Stimulated activated CD4-positive, alpha-beta T cell treated with anti-CD3 and anti-CD28 coated beads, Interleukin-4, amount 100 ng/mL, for 24 hours (primary cell): ENCODE measurements around the gene LRP1B.

Experiments used
- DNase-seq: peaks from one replicate; pipeline ENCODE4 v3.0.0-alpha.2; 2020

Gene LRP1B

GRCh38 chr2:141557329-141558095 lies 573.3 kb downstream of the LRP1B start:
- no peak for DNase-seq

- DNase-seq = no peak
Measured at GRCh38 chr2:141555876-141556470, 574.8 kb downstream of the LRP1B start.

DNA sequence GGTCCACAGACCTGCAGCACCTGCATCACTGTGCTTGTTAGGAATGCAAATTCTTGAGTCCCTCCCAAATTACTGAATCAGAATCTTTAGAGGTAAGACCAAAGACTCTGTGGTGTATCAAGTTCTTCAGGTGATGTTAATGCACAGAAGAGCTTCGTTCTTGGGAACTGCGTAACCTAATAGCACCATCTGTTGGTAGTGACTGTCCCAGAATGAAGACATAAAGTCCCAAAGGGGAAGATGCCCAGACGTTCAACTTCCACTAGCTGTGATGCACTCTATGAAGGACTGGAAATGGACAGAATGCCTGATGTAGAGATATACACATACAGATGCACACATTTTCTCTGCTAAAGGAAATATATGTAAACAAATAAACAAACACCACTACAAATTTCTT lies 576.0 kb downstream of the LRP1B start:
- no peak for DNase-seq

- no peak for DNase-seq
Measured at GRCh38 chr2:141534666-141535362, 596.0 kb downstream of the LRP1B start.

GRCh38 chr2:141529659-141530058 lies 601.2 kb downstream of the LRP1B start:
- no peak for DNase-seq

- no peak for DNase-seq
Measured at GRCh38 chr2:141528990-141529389, 601.8 kb downstream of the LRP1B start.

- no peak for DNase-seq
Measured at GRCh38 chr2:141526760-141527159, 604.1 kb downstream of the LRP1B start.

DNA sequence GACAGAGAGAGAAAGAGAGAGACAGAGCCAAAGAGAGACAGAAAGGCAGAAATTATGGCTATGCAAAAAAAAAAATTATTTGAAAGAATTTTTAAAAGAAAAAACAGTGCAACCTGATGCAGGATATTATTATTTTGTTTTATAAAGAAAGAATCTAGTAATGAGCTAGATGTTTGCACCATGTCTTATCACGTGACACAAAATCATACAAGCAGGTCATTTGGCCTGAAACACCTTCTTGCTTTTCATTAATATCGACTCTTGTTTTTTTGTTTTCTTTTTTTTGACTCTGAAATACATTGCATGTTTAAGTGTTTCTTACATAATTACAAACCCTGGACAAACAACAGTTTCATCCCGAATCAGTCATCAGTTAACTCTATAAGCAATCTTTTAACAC lies 606.0 kb downstream of the LRP1B start:
- no peak for DNase-seq

- no peak for DNase-seq
Measured at GRCh38 chr2:141523199-141523598, 607.6 kb downstream of the LRP1B start.

- no peak for DNase-seq
Measured at GRCh38 chr2:141522702-141523101, 608.1 kb downstream of the LRP1B start.

- no peak for DNase-seq
Measured at GRCh38 chr2:141522048-141522447, 608.8 kb downstream of the LRP1B start.

GRCh38 chr2:141519906-141520305 lies 610.9 kb downstream of the LRP1B start:
- no peak for DNase-seq

DNA sequence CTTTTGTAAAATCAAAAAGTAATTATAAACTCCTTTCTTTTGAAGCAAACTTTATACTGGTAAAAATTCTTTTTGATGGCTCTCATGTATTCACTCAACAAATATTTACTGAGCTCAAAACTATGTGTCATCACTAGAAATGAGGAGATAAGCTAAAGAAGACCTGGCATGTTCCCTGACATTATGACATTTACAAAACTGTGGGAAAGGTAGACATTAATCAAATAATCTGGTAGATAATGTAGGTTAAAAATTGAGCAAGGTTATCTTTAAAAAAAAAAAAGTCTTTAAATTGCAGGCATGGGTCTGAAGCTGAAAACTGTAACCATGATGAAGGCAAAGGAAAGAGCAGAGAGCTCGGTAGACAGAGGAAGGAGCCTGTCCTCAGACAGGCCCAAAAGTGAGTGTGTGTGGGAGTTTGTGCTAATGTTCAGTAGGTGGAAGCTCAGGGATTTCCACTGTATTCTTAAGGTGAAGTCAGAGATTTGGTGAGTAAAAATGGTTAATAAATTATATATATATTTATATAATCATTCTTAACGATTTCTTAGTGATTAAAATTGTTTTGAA lies 612.9 kb downstream of the LRP1B start:
- DNase-seq = no peak

GRCh38 chr2:141517180-141517851 lies 613.5 kb downstream of the LRP1B start:
- DNase-seq = no peak

GRCh38 chr2:141515931-141516330 lies 614.9 kb downstream of the LRP1B start:
- no peak for DNase-seq

- no peak for DNase-seq
Measured at GRCh38 chr2:141513853-141514252, 617.0 kb downstream of the LRP1B start.

- no peak for DNase-seq
Measured at GRCh38 chr2:141508806-141509595, 621.8 kb downstream of the LRP1B start.

DNA sequence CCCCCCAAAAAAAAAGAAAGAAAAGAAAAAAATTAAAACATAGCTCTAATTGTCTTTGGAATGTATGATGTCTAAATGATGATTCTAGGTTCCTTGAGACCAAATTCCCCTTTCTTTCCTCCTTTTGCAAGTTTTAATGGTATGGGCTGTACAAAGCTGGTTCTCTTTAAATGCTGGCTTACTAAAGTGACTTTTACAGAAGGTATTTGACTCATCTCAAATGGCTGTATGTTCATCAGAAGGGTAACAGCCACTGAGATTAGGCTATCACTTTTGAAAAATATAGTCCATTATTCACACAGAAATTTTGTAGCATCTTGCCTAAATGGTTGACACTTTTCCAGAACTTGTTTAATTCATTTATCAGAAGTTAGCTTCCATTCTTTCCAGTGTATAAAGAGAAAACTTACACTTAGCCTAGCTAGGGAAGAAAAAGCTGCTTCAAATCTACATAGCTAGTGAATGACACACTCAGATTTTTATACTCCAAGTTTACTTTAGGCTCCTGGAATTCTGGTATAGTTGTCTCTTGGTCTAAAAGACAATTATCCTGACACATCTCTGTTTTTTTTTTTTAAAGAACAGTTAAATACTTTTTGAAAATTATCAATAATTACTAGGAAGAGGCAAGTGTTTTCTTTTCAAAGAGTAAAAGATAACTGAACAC lies 622.6 kb downstream of the LRP1B start:
- DNase-seq = no peak

GRCh38 chr2:141506135-141506534 lies 624.7 kb downstream of the LRP1B start:
- DNase-seq = no peak

- DNase-seq = no peak
Measured at GRCh38 chr2:141501752-141502151, 629.1 kb downstream of the LRP1B start.

DNA sequence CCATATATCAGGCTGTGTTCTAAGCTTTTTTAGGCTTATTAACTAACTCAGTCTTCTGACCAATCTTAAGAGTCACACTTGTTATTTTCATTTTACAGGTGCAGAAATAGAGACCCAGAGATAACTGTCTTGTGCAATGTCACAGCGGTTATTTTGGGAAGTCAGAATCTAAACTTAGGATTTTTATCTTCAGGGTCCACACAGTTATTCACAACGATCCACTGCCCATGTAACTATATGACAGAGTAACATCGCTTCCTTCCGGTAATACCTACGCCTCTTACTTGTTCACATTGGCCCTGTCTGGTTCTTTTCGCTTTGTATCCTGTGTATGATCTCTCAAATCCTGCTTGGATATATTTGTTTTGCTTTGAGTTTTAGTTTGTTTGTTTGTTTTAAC lies 631.7 kb downstream of the LRP1B start:
- no peak for DNase-seq

DNA sequence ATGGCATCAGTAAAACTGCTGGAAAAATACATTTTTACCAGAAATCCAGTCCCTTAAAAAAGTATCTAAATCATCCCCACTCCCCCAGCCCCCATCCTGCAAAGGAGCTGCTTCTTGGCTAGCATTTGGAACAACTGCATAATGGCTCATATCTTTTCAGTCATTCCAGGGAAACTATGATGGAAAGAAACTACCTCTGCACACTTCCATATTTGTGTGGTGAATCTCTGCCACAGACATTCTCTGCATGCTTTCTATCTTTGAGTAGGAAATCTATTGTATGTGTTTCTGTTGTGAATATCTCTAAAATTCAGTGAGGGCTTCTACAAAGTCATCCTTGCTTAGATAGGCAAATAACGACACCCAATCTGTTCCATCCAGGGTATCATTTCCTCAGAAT lies 632.3 kb downstream of the LRP1B start:
- no peak for DNase-seq
